Gastroesophageal sphincter (tissue), 3 donors: ENCODE measurements around the gene PRKAA2.

Experiments
- CTCF ChIP-seq, 4 experiments: fragments of 200-600 bp in 2 of 4; fragments of 450-650 bp in 2 of 4; sonication (generic) in 1 of 4; IDR thresholded peaks; one replicate each; pipeline ENCODE4 v1.5.1; 2017 to 2019; ENCODE audit warnings: antibody characterized with exemption in 4 of 4, mild to moderate bottlenecking in 2 of 4, moderate library complexity in 2 of 4
- EP300 ChIP-seq: sonication (generic); formaldehyde crosslinking; IDR thresholded peaks from one replicate; pipeline ENCODE4 v1.6.1; 2017; ENCODE audit warnings: antibody characterized with exemption, mild to moderate bottlenecking
- POLR2A ChIP-seq, 2 donors: fragments of 450-650 bp; IDR thresholded peaks; one replicate each; pipeline ENCODE4 v1.6.1; 2017; ENCODE audit warnings: antibody characterized with exemption in 2 of 2, mild to moderate bottlenecking in 2 of 2, moderate library complexity in 1 of 2

DNA sequence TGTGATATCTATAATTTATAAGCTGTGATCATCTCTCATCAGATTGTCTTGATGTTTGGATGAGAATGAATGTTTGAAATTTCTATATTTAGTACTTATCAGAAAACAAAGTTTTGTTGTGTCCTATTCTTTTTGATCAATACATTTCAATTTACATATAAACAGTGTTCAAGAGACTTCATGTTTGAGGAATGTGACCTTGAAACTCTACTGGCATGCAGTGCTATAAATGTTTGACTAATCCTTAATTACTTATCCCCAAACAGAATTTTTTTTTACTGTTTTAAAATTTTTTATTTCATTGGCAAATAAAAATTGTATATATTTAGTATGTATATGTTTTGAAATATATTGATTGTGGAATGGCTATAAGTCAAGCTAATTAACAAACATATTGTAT is 1.5 kb upstream of the PRKAA2 start:
- TF ChIP-seq CTCF (IDR thresholded peaks at IDR 0.05) = no peak
- TF ChIP-seq EP300 = no peak
- TF ChIP-seq POLR2A (IDR thresholded peaks at IDR 0.05) = no peak
